AG09319 (cell line): ENCODE data around the gene TMEM30B.
"Not testable (repeated sequence)": the region's sequence is repeated elsewhere in the genome, so short reads cannot be mapped to it uniquely, and the experiment has no call there.

ENCODE experiments used
- DNase-seq: peaks from one replicate; pipeline ENCODE4 v3.0.0-alpha.2; 2010; ENCODE audit warnings: low read depth; ENCODE audit errors: extremely low read depth
- TF ChIP-seq, protein P1 (sequence below): IDR thresholded peaks from 2 replicates; pipeline ENCODE4 v1.5.1; 2011; ENCODE audit warnings: low read depth, mild to moderate bottlenecking, inconsistent platforms, low read length, moderate library complexity

TMEM30B gene

DNA sequence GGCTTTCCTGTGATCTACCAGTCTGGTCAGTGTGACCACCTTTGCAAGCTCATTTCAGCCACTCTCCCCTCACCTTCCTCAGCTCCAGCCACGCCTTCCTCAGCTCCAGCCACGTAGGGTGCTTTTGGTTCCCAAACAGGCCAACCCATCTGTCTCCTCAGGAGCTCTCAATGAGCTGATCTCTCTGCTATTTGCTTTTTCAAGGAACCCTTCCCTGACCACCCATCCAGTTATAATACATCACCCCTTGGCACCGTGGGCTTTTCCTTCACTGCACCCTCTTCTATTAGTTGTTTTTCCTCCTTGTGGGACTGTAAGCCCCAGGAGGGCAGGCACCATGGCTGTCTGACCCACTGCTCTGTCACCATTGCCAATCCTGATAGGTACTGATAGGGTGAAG is 37.9 kb upstream of the TMEM30B start:
- TF ChIP-seq, protein P1, sequence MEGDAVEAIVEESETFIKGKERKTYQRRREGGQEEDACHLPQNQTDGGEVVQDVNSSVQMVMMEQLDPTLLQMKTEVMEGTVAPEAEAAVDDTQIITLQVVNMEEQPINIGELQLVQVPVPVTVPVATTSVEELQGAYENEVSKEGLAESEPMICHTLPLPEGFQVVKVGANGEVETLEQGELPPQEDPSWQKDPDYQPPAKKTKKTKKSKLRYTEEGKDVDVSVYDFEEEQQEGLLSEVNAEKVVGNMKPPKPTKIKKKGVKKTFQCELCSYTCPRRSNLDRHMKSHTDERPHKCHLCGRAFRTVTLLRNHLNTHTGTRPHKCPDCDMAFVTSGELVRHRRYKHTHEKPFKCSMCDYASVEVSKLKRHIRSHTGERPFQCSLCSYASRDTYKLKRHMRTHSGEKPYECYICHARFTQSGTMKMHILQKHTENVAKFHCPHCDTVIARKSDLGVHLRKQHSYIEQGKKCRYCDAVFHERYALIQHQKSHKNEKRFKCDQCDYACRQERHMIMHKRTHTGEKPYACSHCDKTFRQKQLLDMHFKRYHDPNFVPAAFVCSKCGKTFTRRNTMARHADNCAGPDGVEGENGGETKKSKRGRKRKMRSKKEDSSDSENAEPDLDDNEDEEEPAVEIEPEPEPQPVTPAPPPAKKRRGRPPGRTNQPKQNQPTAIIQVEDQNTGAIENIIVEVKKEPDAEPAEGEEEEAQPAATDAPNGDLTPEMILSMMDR, result no peak
- DNase-seq, result no peak

- TF ChIP-seq, protein P1, result no peak
- DNase-seq, result no peak
Measured at GRCh38 chr14:61315313-61315712, 34.2 kb upstream of the TMEM30B start.

- DNase-seq, result not testable (repeated sequence)
Measured at GRCh38 chr14:61308701-61309100, 27.6 kb upstream of the TMEM30B start.

DNA sequence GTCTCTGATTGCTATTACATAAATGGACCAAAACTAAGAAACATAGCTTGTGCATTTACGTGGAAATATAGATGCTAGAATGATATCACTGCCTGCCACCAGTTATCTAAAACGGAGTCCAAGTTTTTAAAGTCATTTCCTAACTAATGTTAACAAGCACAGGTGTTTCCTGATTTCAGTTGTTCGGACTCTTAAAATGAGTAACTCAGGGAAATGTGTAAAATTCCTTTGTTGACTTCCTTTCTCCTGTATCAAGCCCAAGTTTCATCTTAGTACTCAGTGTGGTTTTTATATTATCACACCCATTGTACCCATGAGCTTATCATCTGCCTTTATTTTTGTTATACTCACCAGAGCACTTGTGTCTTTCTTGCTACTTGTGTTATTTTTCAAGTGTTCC is 27.1 kb upstream of the TMEM30B start:
- TF ChIP-seq, protein P1, result no peak
- DNase-seq, result no peak

DNA sequence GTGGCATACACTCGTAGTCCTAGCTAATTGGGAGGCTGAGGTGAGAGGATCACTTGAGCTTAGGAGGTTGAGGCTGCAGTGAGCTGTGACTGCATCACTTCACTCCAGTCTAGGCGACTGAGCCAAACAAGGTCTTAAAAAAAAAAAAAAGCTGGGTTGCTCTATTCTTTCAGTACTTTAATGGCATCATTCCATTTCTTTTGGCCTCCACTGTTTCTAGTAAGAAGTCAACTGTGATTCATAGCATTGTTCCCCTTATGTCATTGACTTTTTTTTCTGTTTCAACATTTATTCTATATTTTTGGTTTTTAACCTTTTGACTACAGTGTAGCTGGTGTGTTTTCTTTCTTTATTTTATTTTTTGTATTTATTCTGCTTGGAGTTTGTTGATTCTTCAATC is 23.6 kb upstream of the TMEM30B start:
- TF ChIP-seq, protein P1, result no peak
- DNase-seq, result no peak

DNA sequence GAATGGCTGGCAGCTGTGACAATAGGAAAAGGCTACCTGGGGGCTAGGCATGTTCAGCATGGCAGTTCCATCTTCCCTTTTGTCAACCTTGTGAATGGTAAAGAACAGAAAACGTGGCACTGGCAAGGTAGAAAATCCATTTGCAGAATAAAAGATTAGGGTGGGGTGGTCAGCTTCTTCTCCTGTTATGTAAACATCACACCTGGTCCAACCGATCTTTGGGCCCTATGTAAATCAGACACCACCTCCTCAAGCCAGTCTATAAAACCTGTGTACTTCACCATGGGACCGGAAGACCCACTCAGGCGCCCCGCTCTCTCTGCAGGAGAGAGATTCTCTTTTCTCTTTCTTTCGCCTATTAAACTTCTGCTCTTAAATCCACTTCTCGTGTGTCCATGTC is 19.6 kb upstream of the TMEM30B start:
- no peak for DNase-seq
- TF ChIP-seq, protein P1, result no peak

- no peak for DNase-seq
- TF ChIP-seq, protein P1, result no peak
Measured at GRCh38 chr14:61300209-61300608, 19.1 kb upstream of the TMEM30B start.

DNA sequence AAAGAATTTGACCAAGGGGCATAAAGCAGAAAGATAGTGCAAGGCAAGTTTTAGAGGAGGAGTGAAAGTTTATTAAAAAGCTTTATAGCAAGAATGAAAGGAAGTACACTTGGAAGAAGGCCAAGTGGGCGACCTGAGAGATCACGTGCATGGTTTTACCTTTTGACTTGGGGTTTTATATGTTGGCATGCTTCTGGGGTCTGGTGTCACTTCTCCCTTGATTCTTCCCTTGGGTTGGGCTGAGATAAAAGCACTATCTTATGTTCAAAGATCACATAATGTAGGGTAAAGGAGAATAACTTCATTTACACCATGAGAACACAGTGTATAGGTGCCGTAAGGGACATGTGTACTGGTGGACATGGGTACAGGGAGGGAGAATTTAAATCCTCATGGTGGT is 17.7 kb upstream of the TMEM30B start:
- TF ChIP-seq, protein P1, result no peak

More for the DNA sequence above, 17.7 kb upstream of the TMEM30B start:
- DNase-seq, result no peak
